ENCODE results near the gene FLT3LG. TPM values are rescaled to one million over a fixed set of nuclear protein-coding genes. Genes with fewer than 3 reads are reported as not detected.

FLT3LG gene
- total and polyA plus RNA-seq, 2 of the 8 experiments (the other 6 are each of a cell fraction or from before 2014, with no cell fraction given) = 1.6 to 3.2 TPM

DNA sequence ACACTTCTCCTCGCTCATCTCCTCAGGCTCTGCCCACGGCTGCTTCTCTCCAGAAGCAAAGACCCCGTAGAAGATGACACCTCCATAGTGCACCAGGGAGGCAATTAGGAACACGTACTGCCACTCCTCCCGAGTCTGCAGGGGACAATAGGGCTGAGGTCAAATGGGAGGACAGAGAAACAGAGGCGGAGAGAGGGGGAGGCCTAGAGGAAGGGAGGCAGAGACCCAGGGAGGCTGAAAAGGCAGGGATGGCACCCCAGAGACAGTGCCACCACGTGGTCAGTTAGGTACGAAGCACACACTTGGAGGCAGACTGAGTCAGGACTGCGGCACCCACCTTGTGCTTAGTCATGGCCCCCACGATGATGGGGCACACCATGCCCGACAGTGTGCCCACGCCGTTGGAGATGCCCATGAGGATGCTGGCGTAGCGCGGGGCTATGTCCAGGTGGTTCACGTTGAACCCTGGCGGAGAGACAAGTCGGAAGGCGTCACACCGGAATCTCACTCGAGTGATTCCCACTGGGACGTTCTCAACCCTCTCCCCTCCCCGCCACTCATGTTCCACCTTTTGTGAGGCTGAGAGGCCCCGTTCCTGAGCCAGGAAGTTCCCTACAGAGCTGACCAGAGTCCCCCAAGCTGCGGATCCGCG, 43.2 kb upstream of the FLT3LG start (continued):
- TF ChIP-seq CHD7 (IDR thresholded peaks at IDR 0.05; ENCODE audit: insufficient replicate concordance, low read length) (no peak), YY1 (IDR thresholded peaks at IDR 0.05; ENCODE audit: low read depth, low read length) (no peak), TEAD4 (IDR thresholded peaks at IDR 0.05; ENCODE audit: low read depth, low read length) (no peak)

All from H1 (cell line).